ENCODE results near the gene WNT8B.

WNT8B gene

GRCh38 chr10:100506596-100507356, 44.0 kb downstream of the WNT8B start:
- no peak for DNase-seq (ENCODE audit: low read depth)
- no peak overlapping the region for H3K4me3 ChIP-seq (replicated peaks; ENCODE audit: low read depth, low read length)
- no peak for TF ChIP-seq CTCF (IDR thresholded peaks at IDR 0.05; ENCODE audit: low read length, missing control alignments)

GRCh38 chr10:100507357-100507732, 44.5 kb downstream of the WNT8B start:
- DNase-seq (ENCODE audit: low read depth) = no peak
- TF ChIP-seq CTCF (IDR thresholded peaks at IDR 0.05; ENCODE audit: low read length, missing control alignments) = no peak
- no peak overlapping the region for H3K4me3 ChIP-seq (replicated peaks; ENCODE audit: low read depth, low read length)

GRCh38 chr10:100508266-100508665, 45.5 kb downstream of the WNT8B start:
- TF ChIP-seq CTCF (IDR thresholded peaks at IDR 0.05; ENCODE audit: low read length, missing control alignments) = no peak
- H3K4me3 ChIP-seq (replicated peaks; ENCODE audit: low read depth, low read length) = no peak overlapping the region
- DNase-seq (ENCODE audit: low read depth) = no peak

GRCh38 chr10:100508691-100509150, 45.9 kb downstream of the WNT8B start:
- DNase-seq (ENCODE audit: low read depth) = peak; percentile 72
- peak; percentile 67 for TF ChIP-seq CTCF (IDR thresholded peaks at IDR 0.05; ENCODE audit: low read length, missing control alignments)
- H3K4me3 ChIP-seq (replicated peaks; ENCODE audit: low read depth, low read length) = no peak overlapping the region

- TF ChIP-seq CTCF (IDR thresholded peaks at IDR 0.05; ENCODE audit: low read length, missing control alignments) = no peak
- DNase-seq (ENCODE audit: low read depth) = peak; percentile 29
- H3K4me3 ChIP-seq (replicated peaks; ENCODE audit: low read depth, low read length) = no peak overlapping the region
Observed at GRCh38 chr10:100509241-100509840, 46.5 kb downstream of the WNT8B start.

- no peak overlapping the region for H3K4me3 ChIP-seq (replicated peaks; ENCODE audit: low read depth, low read length)
- DNase-seq (ENCODE audit: low read depth) = no peak
- TF ChIP-seq CTCF (IDR thresholded peaks at IDR 0.05; ENCODE audit: low read length, missing control alignments) = no peak
Observed at GRCh38 chr10:100510533-100511308, 47.9 kb downstream of the WNT8B start.

All from fibroblast of pulmonary artery (primary cell).